ENCODE results near the gene FAM222B. TPM values are rescaled to one million over a fixed set of nuclear protein-coding genes. Genes with fewer than 3 reads are reported as not detected.
A peak's percentile ranks its signal among the peaks of the same experiment; 100 is the strongest.

FAM222B gene
- polyA plus RNA-seq, 1 donor (not counting 4 experiments of a cell fraction or from before 2014, with no cell fraction given): 6.5 TPM

DNA sequence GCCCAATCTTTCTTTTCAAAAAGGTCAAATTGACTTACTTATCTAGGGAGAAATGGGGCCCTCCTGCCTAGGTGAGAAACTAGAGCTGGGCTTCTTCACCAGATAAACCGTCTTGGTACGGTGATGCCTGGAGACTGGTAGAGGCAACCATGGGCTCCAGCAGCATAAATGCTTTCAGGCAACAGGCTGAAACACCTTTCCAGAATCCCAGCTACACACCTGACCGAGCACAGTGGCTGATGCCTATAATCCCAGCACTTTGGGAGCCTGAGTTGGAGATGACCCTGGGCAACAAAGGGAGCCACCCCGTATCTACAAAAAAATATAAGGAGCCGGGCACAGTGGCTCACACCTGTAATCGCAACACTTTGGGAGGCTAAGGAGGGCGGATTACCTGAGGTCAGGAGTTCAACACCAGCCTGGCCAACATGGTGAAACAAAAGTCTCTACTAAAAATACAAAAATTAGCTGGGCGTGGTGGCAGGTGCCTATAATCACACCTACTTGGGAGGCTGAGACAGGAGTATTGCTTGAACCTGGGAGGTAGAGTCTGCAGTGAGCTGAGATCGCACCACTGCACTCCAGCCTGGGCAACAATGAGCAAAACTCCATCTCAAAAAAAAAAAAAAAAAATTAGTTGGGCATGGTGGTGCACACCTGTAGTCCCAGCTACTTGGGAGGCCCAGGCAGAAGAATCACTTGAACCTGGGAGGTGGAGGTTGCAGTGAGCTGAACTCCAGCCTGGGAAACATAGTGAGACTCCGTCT lies 90.8 kb downstream of the FAM222B start:
- peaks cover 36% of the 10 kb centered on the region for H3K79me2 ChIP-seq (ENCODE audit: control insufficient read depth, insufficient read depth, low read length)
- dilution Hi-C loops (cut with MboI; ENCODE audit: extremely low pct_ligation_motif_present, low sequenced_read_pairs): no loop called here
- no peak overlapping the region for H3K4me2 ChIP-seq (ENCODE audit: control insufficient read depth, extremely low read depth, insufficient read depth, low read depth, low read length)
- DNase-seq (ENCODE audit: low read depth, low spot score) (no peak), FAIRE-seq (no peak)
- H3K9me3 ChIP-seq (ENCODE audit: control insufficient read depth, low read depth, low read length): no peaks in the 10 kb centered on the region
- TF ChIP-seq, protein P1, sequence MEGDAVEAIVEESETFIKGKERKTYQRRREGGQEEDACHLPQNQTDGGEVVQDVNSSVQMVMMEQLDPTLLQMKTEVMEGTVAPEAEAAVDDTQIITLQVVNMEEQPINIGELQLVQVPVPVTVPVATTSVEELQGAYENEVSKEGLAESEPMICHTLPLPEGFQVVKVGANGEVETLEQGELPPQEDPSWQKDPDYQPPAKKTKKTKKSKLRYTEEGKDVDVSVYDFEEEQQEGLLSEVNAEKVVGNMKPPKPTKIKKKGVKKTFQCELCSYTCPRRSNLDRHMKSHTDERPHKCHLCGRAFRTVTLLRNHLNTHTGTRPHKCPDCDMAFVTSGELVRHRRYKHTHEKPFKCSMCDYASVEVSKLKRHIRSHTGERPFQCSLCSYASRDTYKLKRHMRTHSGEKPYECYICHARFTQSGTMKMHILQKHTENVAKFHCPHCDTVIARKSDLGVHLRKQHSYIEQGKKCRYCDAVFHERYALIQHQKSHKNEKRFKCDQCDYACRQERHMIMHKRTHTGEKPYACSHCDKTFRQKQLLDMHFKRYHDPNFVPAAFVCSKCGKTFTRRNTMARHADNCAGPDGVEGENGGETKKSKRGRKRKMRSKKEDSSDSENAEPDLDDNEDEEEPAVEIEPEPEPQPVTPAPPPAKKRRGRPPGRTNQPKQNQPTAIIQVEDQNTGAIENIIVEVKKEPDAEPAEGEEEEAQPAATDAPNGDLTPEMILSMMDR (optimal IDR thresholded peaks at IDR 0.05 in 1 of 3, IDR thresholded peaks at IDR 0.05 in 1 of 3, conservative IDR thresholded peaks at IDR 0.05 in 1 of 3; ENCODE audit: extremely low read depth in 1 of 3, insufficient read depth in 2 of 3, low read length in 3 of 3): no peak
- TF ChIP-seq EZH2 (IDR thresholded peaks at IDR 0.05; ENCODE audit: low read length): no peak
- no peak overlapping the region for H3K9ac ChIP-seq (ENCODE audit: control insufficient read depth, extremely low read depth, insufficient read depth, low read length)
- H2AFZ ChIP-seq (ENCODE audit: control insufficient read depth, low read length): no peak overlapping the region
- H3K27me3 ChIP-seq (ENCODE audit: control insufficient read depth, extremely low read depth, insufficient read depth, low read length): no peaks in the 10 kb centered on the region
- H3K27ac ChIP-seq (ENCODE audit: control insufficient read depth, insufficient read depth, low read length): no peak overlapping the region
- H3K9me1 ChIP-seq (ENCODE audit: control insufficient read depth, extremely low read depth, insufficient read depth, low read length): peaks cover 3% of the 10 kb centered on the region
- H4K20me1 ChIP-seq (ENCODE audit: control insufficient read depth, extremely low read depth, insufficient read depth, low read length): peaks cover 35% of the 10 kb centered on the region
- H3K36me3 ChIP-seq (ENCODE audit: control insufficient read depth in 2 of 2, extremely low read depth in 1 of 2, insufficient read depth in 2 of 2, low read length in 2 of 2): peaks cover 38 to 46% of the 10 kb centered on the region in 2 experiments
- peaks cover 19% of the 10 kb centered on the region for H3K4me1 ChIP-seq (ENCODE audit: control insufficient read depth, extremely low read depth, insufficient read depth, low read length)
- H3K4me3 ChIP-seq (ENCODE audit: control insufficient read depth in 2 of 3, extremely low read depth in 1 of 3, insufficient read depth in 2 of 3, low read depth in 1 of 3, low read length in 3 of 3): no peak overlapping the region

DNA sequence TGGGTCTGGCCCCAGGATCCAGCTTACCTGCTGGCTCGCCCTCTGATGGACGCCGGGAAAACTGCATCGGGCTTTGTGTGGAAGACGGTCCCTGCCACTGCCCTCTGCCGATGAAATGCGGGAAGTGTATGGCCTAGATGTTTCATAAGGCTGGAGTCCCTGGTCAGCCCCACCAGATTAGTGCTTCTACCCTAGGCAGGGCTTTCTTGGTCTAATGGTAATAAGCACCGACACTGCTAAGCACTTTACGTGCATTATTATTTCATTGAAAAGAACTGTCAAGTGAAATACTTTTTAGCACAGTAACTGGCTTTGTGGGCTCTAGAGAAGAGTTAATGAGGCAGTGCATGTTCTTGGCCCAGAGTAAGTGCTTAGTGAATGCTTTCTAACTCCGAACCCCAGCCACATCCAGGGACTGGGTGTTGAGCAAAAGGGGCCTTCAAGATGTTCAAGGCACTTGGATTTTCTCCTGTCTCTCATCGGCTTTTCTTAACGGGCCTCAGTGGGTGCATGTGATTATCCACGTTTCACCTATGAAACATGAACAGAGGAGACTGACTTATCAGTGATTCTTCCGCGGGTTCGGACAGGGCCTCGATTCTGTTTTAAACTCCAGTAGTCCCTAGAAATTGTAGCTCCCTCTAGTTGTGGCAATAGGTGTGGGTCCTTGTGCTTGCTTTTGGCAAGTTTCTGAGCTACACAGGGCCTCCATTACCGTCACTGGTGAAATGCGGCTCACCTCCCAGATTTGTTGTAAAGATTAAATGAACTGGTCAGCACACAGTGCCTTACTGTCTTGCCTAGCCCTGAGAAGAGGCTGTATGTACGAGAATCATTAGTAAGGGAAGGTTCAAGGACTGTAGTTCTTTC lies 92.2 kb downstream of the FAM222B start:
- Histone ChIP-seq H3K36me3 (ENCODE audit: control insufficient read depth in 2 of 2, extremely low read depth in 1 of 2, insufficient read depth in 2 of 2, low read length in 2 of 2) (peaks cover 39 to 50% of the 10 kb centered on the region in 2 experiments), H3K27me3 (ENCODE audit: control insufficient read depth, extremely low read depth, insufficient read depth, low read length) (no peaks in the 10 kb centered on the region), H3K4me3 (ENCODE audit: control insufficient read depth in 2 of 3, extremely low read depth in 1 of 3, insufficient read depth in 2 of 3, low read depth in 1 of 3, low read length in 3 of 3) (no peak overlapping the region), H3K9me3 (ENCODE audit: control insufficient read depth, low read depth, low read length) (no peaks in the 10 kb centered on the region), H3K4me1 (ENCODE audit: control insufficient read depth, extremely low read depth, insufficient read depth, low read length) (peaks cover 30% of the 10 kb centered on the region), H2AFZ (ENCODE audit: control insufficient read depth, low read length) (no peak overlapping the region), H3K27ac (ENCODE audit: control insufficient read depth, insufficient read depth, low read length) (peak overlapping the region; percentile 43), H3K9me1 (ENCODE audit: control insufficient read depth, extremely low read depth, insufficient read depth, low read length) (peaks cover 7% of the 10 kb centered on the region), H3K4me2 (ENCODE audit: control insufficient read depth, extremely low read depth, insufficient read depth, low read depth, low read length) (peak overlapping the region; percentile 3), H4K20me1 (ENCODE audit: control insufficient read depth, extremely low read depth, insufficient read depth, low read length) (peaks cover 42% of the 10 kb centered on the region), H3K79me2 (ENCODE audit: control insufficient read depth, insufficient read depth, low read length) (peaks cover 50% of the 10 kb centered on the region), H3K9ac (ENCODE audit: control insufficient read depth, extremely low read depth, insufficient read depth, low read length) (peak overlapping the region; percentile 18)
- no peak for TF ChIP-seq EZH2 (IDR thresholded peaks at IDR 0.05; ENCODE audit: low read length)
- TF ChIP-seq, protein P1 (optimal IDR thresholded peaks at IDR 0.05 in 1 of 3, IDR thresholded peaks at IDR 0.05 in 1 of 3, conservative IDR thresholded peaks at IDR 0.05 in 1 of 3; ENCODE audit: extremely low read depth in 1 of 3, insufficient read depth in 2 of 3, low read length in 3 of 3): peak; percentile 99 to 100 (median 99)
- DNase-seq (ENCODE audit: low read depth, low spot score): no peak
- FAIRE-seq: peak; percentile 34
- dilution Hi-C loops (cut with MboI; ENCODE audit: extremely low pct_ligation_motif_present, low sequenced_read_pairs): no loop called here
